DMS153 treated with DMSO at 0.1 percent for 48 hours (cell line): ENCODE data around the gene RAC3.

Source experiments
- DNase-seq: peaks from one replicate; lab custom pipeline; 2025; ENCODE audit not compliant: unreplicated experiment; lab: John Stamatoyannopoulos, UW

Gene RAC3

DNA sequence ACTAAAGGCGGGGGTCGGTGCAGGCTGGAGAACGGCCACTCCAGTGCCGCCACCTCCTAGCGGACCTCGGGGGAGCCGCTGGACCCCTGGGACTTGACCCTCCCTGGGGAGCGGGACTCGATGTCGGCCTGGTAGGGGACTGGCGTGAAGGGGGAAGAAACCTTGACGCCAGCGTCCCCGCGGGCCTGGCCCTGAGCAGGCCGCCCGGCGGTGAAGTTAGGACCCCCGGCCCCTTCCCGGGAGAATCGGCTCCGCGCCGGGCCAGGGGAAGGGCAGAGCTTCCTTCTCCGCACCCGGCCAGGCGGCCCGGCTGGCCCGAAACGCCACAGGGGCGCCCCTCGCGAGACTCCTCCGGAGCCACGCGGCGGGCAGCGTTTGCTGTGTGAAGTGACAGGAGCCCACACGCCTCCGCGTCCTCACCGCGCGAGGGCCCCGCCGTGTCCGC, 33.7 kb downstream of the RAC3 start:
- DNase-seq: no peak

DNA sequence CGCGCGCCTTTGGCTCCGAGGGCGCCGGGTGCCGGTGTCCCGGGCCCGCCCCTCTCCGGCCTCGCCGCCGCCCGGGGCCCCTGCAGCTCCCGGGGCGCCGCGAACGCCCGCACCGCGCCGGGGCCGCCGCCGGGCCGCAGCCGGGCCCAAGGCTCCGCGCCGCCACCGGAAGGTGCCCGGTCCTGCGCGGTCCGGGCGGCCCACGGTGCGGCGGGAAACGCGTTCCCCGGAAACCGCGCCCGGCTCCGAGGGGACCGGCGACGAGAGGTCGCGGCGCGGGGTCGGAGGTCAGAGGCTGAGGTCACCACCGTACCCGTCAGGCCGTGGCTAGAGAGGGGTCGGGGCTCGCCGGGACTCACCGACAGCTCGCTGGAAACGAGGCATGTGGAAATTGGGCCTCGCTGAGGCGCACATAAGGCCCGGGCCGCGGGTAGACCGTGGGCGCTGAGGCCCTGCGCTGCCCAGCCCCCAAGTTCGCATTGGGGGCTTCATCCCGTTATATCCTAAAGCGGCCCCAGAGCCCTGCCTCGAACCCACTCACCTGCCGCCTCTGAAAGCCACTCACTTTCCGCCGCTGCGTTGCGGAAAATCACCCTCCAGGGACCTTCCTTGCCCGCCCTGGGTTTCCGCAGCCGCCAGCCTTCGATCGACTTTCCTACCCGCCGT, 34.3 kb downstream of the RAC3 start, which contains the start of gene DUS1L:
DUS1L (minus strand) TSS at position 167 of the 666 bp plus-strand sequence. CDS start 745 bp downstream, outside the sequence.
- DNase-seq: no peak

DNA sequence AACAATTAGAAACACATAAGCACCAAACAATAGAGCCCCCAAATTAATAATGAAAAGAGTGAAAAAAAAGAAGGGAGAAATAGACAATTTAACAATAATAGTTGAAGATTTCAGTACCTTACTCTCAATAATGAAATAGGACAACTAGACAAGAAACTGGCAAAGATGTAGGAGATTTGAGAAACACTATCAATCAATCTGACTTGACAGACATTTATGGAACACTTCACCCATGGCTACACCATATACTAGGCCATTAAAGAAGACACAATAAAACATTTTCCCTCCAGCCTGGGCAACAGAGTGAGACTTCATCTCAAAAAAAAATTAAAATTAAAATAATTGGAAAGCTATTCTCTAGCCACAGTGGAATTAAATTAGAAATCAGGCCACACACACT, 39.1 kb downstream of the RAC3 start:
- no peak for DNase-seq

DNA sequence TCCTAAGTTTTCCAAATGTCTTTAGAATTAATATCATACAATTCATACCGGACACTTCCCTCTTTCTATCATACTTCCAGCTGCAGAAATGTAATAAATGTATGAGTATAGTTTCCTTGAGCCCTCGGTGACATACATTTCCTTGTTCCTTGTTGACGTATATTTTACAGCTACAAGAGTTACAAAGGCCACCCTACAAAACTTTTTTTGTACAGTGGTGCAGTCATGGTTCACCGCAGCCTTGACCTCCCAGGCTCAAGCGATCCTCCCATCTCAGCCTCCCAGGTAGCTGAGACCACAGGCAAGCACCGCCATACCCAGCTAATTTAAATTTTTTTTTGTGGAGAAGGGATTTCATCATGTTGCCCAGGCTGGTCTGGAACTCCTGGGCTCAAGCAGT, 41.3 kb downstream of the RAC3 start:
- no peak for DNase-seq

DNA sequence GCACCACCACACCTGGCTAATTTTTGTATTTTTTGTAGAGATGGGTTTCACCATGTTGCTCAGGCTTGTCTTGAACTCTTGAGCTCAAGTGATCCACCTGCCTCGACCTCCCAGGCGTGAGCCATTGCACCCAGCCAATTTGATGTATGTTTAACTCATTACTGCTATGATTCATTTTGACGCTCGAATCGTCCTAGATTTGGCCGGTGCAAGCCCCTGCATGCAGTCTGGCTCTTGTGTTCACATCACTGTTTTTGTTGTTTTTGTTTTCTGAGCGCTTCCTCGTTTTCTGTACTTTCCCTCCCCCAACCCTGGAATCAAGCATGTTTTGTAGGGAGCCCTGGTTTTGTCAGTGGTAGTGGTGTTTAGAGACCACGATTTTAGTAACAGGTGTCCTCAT, 42.0 kb downstream of the RAC3 start:
- DNase-seq: no peak

DNA sequence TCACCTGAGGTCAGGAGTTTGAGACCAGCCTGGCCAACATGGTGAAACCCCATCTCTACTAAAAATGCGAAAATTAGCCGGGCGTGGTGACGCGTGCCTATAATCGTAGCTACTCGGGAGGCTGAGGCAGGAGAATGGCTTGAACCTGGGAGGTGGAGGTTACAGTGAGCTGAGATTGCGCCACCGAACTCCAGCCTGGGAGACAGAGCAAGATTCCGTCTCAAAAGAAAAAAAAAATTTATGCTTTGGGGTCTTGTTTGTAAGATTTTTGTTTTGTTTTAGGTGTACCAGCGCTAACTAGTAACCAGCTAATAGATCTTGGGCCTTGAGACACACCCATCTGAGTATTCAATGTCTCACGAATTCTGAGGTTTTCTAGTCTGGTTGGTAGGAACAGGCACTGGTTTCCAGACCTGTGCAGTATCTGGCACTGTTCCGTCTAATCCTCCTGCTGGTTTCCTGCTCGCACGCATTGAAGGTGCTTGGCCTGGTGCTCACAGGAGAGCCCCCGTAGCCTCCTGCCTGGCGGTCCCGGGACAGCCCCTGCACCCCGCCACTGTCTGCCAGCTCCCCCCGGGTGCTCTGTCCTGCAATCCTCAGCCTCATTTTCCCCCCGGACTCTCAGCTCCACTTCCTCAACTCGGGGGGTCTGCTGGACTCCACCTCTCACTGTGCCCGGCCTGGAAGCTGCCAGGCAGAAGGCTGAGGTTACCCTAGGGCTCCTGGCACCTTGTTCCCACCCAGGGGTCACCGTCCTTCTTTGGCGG, 44.7 kb downstream of the RAC3 start:
- DNase-seq: no peak

DNA sequence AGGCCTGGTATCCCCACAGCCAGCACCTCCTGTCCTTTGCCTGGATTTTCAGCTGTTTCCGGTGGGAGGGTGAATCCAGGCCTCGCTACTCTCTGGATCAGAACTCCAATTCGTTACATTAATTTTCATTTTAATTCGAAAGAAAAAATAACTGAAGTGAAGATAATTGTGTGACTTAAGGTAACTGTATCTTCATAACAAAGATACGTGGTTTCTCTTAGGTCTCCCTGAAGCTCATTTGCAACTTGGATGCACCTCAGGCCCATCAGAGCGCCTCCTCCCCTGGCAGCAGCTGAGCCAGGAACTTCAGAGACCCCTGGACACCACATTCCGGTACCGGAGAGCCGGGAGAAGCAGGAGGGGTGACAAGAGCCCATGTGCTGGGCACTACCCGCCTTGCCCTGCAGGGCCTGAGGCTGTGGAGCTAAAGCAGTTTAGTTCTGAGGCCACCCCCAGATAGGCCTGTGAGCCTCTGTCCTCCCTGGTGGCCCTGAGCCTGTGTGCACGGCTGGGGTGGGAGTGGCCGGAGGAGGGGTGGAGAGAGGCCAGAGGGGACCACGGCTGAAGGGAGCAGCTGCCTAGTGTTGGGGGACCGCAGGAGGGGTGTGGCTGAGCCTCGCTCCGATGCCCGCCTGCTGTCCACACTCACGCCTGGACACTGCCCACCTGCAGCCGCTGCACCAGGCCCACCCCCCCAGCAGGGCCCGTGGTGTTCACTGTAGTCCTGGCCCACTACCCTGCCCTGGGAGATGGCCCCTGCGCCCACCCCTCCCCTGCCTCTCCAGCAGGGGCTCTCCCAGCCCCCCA, 45.5 kb downstream of the RAC3 start:
- DNase-seq: no peak

DNA sequence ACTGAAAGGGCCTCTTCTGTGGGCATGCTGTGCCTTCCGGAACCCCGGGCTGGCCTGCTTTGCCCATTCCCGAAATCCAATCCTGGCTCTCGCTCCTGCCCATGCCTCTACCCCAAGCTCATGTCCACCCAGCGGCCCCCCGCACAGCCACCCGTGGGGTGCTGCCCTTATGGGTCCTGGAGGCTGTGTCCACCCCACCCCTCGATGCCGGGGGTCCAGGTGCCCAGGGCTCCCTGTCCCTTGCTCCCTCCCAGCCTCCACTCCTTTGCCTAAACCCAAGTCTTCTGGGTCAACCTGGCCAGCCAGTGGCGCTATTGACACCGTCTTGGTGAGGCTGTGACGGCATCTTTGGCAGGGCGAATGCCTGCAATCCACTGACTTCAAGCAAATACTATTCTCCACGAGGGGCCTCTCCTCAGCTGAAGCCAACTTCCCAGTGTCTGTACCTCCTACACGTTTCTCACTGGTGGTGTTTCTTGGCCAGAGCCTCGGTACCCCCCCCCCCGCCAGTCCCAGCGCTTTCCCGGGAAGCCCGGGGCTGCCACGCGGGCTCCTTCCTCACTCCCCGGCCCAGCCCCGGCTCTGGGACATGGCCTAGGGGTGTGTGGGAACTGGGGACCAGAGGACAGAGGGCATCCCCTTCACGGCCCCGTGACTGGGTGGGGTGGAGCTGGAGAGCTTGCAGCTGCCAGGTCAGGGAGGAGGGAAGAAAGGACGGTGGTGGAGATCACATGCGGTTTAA, 46.3 kb downstream of the RAC3 start:
- DNase-seq: no peak

DNA sequence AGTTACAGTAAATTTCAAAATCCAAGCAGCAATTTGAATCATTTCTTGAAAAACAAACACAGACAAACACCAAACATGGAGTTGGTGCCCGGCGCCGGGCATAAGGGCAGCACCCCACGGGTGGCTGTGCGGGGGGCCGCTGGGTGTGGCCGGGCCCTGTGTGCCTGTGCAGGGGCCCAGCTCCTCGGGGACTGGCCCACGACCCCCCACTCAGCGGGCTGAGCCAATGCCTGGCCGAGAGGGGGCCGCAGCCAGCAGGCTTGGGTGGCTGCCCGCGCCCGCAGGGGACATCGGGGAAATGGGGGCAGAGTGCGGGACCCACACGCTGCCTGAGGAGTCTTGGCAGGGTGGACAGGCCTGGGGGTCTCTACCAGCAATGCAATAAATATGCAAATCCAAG, 47.0 kb downstream of the RAC3 start:
- DNase-seq: no peak

DNA sequence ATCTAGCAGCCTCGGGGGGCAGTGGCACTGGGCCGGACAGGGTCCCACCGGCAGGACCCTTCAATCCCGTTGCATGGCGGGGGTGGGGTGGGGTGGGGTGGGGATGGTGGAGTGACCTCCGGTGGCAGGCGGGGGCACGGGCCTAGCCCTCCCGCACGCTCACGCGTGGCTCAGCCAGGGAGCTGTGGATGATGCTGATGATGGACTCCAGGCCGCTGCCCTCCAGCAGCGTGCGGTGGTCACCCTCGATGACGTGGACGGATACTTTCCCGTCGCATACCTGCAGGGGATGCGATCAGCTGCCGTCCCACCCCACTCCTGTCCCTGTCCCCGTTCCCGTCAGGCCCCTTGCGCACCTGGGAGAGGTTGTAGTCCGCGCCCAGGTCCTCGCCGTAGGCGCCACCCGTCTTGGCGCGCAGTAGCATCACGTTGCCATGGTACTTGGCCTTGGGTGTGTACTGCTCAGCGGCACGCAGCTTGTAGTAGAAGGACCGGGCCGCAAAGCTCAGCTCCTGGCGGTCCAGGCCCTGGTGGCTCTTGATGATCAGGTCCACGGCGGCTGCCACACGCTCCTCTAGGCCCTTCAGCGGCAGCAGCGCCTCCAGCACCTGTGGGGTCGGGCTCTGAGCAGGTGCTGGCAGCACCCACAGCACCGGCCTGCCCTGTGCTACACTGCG, 47.7 kb downstream of the RAC3 start:
- DNase-seq: no peak

DNA sequence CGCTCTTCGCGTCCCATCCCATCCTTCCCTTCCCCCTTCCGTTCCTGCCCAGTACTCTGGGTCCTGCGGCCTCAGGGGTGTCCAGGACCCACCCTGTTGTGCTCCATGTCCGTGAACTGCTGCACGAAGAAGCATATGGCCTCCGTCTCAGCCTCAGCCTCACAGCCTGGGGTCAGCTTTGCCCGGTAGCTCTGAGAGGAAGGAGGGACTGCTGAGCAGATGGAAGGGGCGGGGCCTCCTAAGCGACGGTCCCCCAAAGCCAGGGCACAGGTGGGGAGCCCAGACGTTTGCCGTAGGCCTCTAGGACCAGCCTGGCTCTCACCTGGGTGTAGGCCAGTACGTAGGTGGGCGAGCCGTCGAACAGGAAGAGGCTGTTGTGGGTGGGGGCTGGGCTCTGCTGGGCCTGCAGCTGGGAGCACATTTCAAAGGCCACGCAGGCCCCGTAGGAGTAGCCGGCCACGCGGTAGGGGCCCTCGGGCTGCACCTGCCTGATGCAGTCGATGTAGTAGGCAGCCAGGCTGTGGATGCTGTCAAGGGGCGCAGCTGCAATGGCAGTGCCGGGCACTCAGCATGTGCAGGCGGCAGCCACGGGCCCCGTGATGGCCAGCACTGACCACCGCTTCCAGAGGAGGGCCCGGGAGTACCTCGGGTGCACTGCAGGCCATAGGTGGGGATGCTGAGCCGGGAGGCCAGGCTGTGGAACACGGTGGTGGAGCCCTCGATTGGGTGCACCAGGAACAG, 48.7 kb downstream of the RAC3 start:
- no peak for DNase-seq

DNA sequence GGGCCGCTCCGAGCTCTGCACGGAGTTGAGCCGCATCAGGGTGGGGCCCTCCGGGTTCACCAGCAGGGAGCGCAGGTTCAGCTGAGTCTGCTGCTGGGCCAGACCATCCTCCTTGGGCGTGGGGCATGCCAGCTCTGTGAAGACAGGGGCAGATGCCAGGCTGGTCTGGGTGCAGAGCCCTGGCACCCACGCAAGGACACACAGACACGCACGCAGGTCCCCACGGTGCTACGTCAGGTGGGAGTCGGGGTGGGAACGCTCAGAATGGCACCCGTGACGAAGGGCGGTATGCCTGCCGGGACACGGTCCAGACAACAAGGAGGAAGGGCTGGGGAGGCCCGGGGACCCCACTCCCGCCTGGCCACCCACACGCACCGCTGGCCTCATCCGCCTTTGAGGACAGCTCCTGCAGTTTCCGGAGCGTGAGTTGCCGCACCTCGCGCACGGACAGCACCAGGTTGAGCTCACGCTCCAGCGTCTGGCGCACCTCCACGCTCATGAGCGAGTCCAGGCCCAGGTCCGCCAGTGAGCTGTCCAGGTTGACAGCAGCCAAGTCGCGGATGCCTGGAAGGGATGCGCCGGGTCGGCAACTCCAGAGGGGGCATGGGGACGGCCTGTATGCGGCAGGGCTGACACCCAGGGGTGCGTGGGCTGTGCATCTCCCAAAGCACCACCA, 49.4 kb downstream of the RAC3 start:
- DNase-seq: no peak

DNA sequence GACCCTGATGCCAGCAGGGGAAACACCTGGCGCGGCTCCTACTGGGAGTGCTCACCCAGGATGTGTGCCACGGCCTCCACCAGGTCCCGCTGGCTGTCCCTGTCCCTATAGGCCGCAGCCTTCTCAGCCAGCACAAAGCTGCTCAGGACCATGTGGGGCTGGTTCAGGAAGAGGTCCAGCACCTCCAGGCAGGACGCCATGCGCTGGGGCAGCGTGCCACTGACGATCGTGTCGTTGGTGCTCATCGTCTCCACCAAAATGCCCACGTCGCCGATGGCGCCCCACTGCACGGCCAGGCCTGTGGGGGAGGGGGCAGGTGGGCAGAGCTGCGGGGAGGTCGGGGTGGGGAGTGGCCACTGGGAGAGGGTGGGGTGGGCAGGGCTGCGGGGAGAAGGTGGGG, 50.1 kb downstream of the RAC3 start:
- DNase-seq: no peak

DNA sequence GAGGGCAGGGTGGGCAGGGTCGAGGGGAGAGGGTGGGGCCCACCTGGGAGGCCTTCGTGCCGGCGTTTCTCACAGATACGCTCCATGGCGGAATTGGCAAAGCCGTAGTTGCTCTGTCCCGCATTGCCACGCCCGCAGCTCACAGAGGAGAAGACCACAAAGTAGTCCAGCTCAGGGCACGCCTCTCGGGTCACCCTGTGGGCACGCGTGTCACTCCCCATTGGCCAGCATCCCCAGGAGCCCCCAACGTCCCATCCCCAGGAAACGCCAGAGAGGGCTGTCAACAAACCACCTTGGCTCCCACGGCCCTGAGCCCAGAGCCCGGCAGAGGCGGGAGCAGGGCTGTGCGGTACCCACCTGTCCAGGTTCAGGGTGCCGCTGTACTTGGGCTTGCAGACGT, 50.5 kb downstream of the RAC3 start:
- no peak for DNase-seq

DNA sequence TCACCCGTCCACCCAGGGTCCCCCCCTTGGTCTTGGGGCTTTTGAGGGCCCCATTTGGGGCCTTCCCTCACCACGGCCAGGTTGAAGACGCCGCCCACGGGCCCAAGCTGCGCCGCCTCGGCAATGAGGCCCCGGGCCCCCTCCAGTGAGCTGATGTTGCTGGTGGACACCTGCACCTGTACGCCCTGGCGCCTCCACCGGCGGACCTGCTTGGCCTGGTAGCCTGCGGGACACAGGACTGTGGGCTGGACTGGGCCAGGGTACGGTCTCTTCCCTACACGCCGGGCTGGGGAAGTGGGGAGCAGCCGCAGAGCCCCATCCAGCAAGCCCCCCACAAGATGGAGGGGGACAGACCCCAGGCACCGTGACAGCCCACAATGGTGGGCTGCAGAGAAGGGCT, 51.0 kb downstream of the RAC3 start:
- DNase-seq: no peak

DNA sequence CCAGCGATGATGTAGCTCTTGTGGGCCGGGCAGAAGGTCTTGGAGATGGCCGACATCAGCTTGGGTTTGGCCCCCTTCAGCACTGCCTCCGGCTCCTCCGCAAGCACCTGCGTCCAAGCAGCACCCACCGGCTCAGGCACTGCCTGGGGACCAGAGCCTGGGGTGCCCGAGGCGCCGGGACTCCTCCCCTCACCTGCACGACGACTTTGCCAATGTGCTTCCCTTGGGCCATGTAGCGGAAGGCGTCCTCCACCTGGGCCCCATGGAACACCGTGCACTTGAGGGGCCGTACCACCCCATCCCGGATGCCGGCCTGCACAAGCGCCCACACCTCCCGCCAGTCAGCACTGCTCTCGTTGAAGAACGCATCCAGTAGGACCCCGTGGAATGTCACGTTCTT, 51.5 kb downstream of the RAC3 start:
- no peak for DNase-seq
